ENCODE results near the gene RREB1.

- TF ChIP-seq, protein P1, sequence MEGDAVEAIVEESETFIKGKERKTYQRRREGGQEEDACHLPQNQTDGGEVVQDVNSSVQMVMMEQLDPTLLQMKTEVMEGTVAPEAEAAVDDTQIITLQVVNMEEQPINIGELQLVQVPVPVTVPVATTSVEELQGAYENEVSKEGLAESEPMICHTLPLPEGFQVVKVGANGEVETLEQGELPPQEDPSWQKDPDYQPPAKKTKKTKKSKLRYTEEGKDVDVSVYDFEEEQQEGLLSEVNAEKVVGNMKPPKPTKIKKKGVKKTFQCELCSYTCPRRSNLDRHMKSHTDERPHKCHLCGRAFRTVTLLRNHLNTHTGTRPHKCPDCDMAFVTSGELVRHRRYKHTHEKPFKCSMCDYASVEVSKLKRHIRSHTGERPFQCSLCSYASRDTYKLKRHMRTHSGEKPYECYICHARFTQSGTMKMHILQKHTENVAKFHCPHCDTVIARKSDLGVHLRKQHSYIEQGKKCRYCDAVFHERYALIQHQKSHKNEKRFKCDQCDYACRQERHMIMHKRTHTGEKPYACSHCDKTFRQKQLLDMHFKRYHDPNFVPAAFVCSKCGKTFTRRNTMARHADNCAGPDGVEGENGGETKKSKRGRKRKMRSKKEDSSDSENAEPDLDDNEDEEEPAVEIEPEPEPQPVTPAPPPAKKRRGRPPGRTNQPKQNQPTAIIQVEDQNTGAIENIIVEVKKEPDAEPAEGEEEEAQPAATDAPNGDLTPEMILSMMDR (IDR thresholded peaks at IDR 0.05) = no peak
- TF ChIP-seq POLR2A (IDR thresholded peaks at IDR 0.05) = no peak
Measured at GRCh38 chr6:7298113-7298512, 190.4 kb downstream of the RREB1 start.

Measured in adrenal gland (tissue), 5 donors.